ENCODE results near the gene AMDHD2. TPM values are rescaled to one million over a fixed set of nuclear protein-coding genes. Genes with fewer than 3 reads are reported as not detected.
A peak's percentile ranks its signal among the peaks of the same experiment; 100 is the strongest.

Gene AMDHD2
- total and polyA plus RNA-seq, 7 donors: 21.0 to 39.4 (median 24.3) TPM

GRCh38 chr16:2529061-2529931, 9.1 kb downstream of the AMDHD2 start:
- H3K4me3 ChIP-seq: no peak overlapping the region
- no peak for TF ChIP-seq EP300 (IDR thresholded peaks at IDR 0.05)
- TF ChIP-seq POLR2A (IDR thresholded peaks at IDR 0.05): no peak
- TF ChIP-seq POLR2AphosphoS5 (IDR thresholded peaks at IDR 0.05): no peak
- TF ChIP-seq CTCF (IDR thresholded peaks at IDR 0.05): no peak
- no peak for DNase-seq
- H3K9me3 ChIP-seq: no peaks in the 10 kb centered on the region
- no peaks in the 10 kb centered on the region for H3K27me3 ChIP-seq
- H3K27ac ChIP-seq: no peak overlapping the region
- peaks cover 0 to 52% (median 31%) of the 10 kb centered on the region in 4 donors for H3K36me3 ChIP-seq
- WGBS, 2 donors: 83 to 93% methylated on average over 32 of the region's 32 CpGs
- intact Hi-C loops (cut with DNase I): no loop called here
- peaks cover 0 to 21% (median 8%) of the 10 kb centered on the region in 4 donors for H3K4me1 ChIP-seq

- H3K27me3 ChIP-seq: no peaks in the 10 kb centered on the region
- 83 to 91% methylated on average over 15 of the region's 15 CpGs for WGBS, 2 donors
- intact Hi-C loops (cut with DNase I): loop anchor here (5.0 kb wide), 1 partner anchor 247 kb away; the partner anchor contains the start of gene ELOB
- no peaks in the 10 kb centered on the region for H3K9me3 ChIP-seq
- H3K36me3 ChIP-seq: peaks cover 0 to 46% (median 25%) of the 10 kb centered on the region in 4 donors
- H3K4me1 ChIP-seq: peaks cover 0 to 21% (median 8%) of the 10 kb centered on the region in 4 donors
- H3K4me3 ChIP-seq: no peak overlapping the region
- TF ChIP-seq POLR2AphosphoS5 (IDR thresholded peaks at IDR 0.05) (no peak), POLR2A (IDR thresholded peaks at IDR 0.05) (no peak), EP300 (IDR thresholded peaks at IDR 0.05) (no peak), CTCF (IDR thresholded peaks at IDR 0.05) (no peak)
- peak overlapping the region in 1 of 4 donors; percentile 98 for H3K27ac ChIP-seq
- DNase-seq: no peak
Observed at GRCh38 chr16:2529961-2530628, 9.9 kb downstream of the AMDHD2 start.

GRCh38 chr16:2530629-2531318, 10.6 kb downstream of the AMDHD2 start:
- Histone ChIP-seq H3K4me3 (no peak overlapping the region), H3K27ac (peak overlapping the region; percentile 97 to 98 (median 98)), H3K9me3 (no peaks in the 10 kb centered on the region), H3K36me3 (peaks cover 0 to 39% (median 22%) of the 10 kb centered on the region in 4 donors), H3K4me1 (peaks cover 0 to 22% (median 8%) of the 10 kb centered on the region in 4 donors), H3K27me3 (no peaks in the 10 kb centered on the region)
- WGBS, 2 donors: 79 to 89% methylated on average over 14 of the region's 14 CpGs
- TF ChIP-seq POLR2A (IDR thresholded peaks at IDR 0.05) (no peak), EP300 (IDR thresholded peaks at IDR 0.05) (no peak), CTCF (IDR thresholded peaks at IDR 0.05) (no peak), POLR2AphosphoS5 (IDR thresholded peaks at IDR 0.05) (no peak)
- intact Hi-C loops (cut with DNase I): loop anchor here (5.0 kb wide), 1 partner anchor 247 kb away; the partner anchor contains the start of gene ELOB
- no peak for DNase-seq

- Histone ChIP-seq H3K27ac (peak within 1 kb of the TSS; percentile 97 to 98 (median 98)), H3K36me3 (peaks cover 0 to 34% (median 20%) of the 10 kb centered on the region in 4 donors), H3K4me1 (peaks cover 0 to 27% (median 11%) of the 10 kb centered on the region in 4 donors), H3K9me3 (no peaks in the 10 kb centered on the region), H3K27me3 (no peaks in the 10 kb centered on the region), H3K4me3 (peak within 1 kb of the TSS; percentile 69 to 80 (median 72))
- WGBS, 2 donors: 13% methylated on average over 11 of the region's 11 CpGs
- no peak for DNase-seq
- intact Hi-C loops (cut with DNase I): loop anchor here (5.0 kb wide), 1 partner anchor 246 kb away; the partner anchor contains the start of gene ELOB
- TF ChIP-seq EP300 (IDR thresholded peaks at IDR 0.05): no peak
- no peak for TF ChIP-seq POLR2AphosphoS5 (IDR thresholded peaks at IDR 0.05)
- no peak for TF ChIP-seq CTCF (IDR thresholded peaks at IDR 0.05)
- no peak for TF ChIP-seq POLR2A (IDR thresholded peaks at IDR 0.05)
Observed at GRCh38 chr16:2531371-2531695, 11.2 kb downstream of the AMDHD2 start, which contains the start of gene CEMP1. Gene CEMP1, minus strand, starts transcription at chr16:2531408. Its CDS starts 335 bp downstream, at chr16:2531073.

All from sigmoid colon (tissue), 7 donors.